Peyer's patch (tissue), 4 donors: ENCODE measurements around the gene SDHB.

Source experiments
- POLR2A ChIP-seq, 2 donors: fragments of 450-650 bp; IDR thresholded peaks; one replicate each; pipeline ENCODE4 v1.5.1; 2017; ENCODE audit warnings: antibody characterized with exemption in 2 of 2, mild to moderate bottlenecking in 2 of 2, moderate library complexity in 2 of 2
- TF ChIP-seq, protein P1 (sequence below), 6 experiments: fragments of 450-650 bp in 4 of 6; fragments of 200-600 bp in 2 of 6; sonication (generic) in 1 of 6; IDR thresholded peaks; one replicate each; pipeline ENCODE4 v1.5.1; 2017 to 2019; ENCODE audit warnings: antibody characterized with exemption in 6 of 6, mild to moderate bottlenecking in 3 of 6, moderate library complexity in 1 of 6

DNA sequence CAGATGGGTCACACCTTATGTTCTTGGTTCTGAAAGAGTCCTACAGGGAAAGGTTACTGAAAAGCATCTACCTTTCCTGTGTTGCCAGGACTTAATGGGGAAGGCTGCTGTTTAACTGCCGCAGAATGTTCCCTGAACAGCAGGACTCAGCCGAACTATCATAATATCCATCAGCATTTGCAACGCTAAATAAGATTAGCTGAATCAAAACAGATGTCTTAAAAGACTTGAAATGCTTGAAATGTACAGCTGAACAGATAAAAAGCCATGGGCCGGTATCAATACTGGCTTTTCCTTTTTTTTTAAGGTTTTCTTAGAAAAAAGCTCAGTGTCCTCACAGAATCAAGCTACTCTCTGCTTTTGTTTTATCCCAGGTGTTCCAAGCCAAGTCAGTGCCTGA is 22.4 kb downstream of the SDHB start:
- TF ChIP-seq, protein P1, sequence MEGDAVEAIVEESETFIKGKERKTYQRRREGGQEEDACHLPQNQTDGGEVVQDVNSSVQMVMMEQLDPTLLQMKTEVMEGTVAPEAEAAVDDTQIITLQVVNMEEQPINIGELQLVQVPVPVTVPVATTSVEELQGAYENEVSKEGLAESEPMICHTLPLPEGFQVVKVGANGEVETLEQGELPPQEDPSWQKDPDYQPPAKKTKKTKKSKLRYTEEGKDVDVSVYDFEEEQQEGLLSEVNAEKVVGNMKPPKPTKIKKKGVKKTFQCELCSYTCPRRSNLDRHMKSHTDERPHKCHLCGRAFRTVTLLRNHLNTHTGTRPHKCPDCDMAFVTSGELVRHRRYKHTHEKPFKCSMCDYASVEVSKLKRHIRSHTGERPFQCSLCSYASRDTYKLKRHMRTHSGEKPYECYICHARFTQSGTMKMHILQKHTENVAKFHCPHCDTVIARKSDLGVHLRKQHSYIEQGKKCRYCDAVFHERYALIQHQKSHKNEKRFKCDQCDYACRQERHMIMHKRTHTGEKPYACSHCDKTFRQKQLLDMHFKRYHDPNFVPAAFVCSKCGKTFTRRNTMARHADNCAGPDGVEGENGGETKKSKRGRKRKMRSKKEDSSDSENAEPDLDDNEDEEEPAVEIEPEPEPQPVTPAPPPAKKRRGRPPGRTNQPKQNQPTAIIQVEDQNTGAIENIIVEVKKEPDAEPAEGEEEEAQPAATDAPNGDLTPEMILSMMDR (IDR thresholded peaks at IDR 0.05) = no peak
- no peak for TF ChIP-seq POLR2A (IDR thresholded peaks at IDR 0.05)
